Pulmonary artery endothelial cell (primary cell): ENCODE measurements around the gene SOSTDC1. TPM values are rescaled to one million over a fixed set of nuclear protein-coding genes. Genes with fewer than 3 reads are reported as not detected.
"Not testable (repeated sequence)": the region's sequence is repeated elsewhere in the genome, so short reads cannot be mapped to it uniquely, and the experiment has no call there.

Source experiments
- DNase-seq: peaks from one replicate; pipeline ENCODE4 v3.0.0-alpha.2; 2011; ENCODE audit warnings: low read depth, low spot score
- total RNA-seq: library from RNA; depleted of rRNA; stranded (reverse); fragments of >200 nt; gene quantifications from 2 replicates; pipeline ENCODE4 v1.2.3, GENCODE V29; 2014

SOSTDC1 gene, protein sequence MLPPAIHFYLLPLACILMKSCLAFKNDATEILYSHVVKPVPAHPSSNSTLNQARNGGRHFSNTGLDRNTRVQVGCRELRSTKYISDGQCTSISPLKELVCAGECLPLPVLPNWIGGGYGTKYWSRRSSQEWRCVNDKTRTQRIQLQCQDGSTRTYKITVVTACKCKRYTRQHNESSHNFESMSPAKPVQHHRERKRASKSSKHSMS
- total RNA-seq = not detected in 2 replicates

DNA sequence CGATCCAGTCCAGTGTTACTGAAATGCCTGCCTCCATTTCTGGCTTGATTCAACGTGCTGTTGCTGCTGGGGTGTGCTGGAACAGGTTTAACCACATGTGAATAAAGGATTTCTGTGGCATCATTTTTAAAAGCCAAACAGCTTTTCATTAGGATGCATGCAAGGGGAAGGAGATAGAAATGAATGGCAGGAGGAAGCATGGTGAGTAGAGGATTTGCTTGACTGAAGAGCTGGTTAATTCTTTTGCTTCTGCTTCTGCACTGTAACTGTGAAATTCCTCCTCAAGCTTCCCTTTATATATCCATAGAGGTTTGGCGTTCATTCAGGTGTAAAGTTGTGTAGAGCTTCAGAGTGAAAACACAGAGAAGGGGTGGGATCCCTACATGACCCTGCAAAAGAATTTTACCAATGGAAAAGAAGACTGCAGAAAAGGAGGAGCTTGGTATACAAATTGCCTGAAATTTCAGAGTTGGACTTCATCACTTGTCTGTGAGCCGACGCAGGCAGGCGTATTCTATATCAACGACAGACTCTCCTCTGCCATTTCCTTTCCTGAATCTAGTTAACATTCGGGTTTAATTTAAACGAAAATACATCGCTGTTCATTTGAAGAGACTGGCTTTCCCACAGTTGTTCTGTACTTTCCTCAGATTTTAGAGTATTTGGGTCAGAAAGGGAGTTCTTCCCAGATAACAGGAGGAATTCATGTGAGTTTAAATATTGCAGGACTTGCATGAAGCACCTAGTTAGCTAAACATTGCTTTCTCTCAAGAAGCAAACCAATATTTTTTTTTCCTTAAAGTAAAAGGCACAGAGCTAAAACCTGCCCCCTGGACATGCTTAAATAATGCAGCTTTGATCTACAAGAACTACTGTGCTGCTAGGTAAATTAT lies at the start of gene SOSTDC1:
Gene SOSTDC1 (minus strand): TSS at position 270 of the 893 bp plus-strand sequence. CDS start 70 bp downstream, at position 200.
- DNase-seq = no peak

DNA sequence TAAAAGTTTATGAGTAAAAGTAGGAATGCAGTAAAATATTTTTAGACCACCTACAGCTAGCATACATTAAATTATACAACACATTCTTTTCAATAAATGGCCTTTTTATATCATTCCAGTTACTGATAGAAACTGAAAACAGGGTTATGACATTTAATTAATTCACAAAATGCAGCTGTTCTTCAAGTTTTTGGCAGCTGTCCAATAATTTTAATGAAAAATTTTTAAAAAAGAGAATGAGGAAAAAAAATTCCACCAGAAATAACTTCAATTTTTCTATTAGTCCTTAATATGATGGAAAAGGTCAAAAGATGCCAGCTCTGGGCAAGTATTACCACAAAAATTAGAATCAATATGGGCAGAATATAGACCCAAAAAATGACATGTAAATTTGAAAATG lies 49.2 kb upstream of the SOSTDC1 start:
- no peak for DNase-seq

DNA sequence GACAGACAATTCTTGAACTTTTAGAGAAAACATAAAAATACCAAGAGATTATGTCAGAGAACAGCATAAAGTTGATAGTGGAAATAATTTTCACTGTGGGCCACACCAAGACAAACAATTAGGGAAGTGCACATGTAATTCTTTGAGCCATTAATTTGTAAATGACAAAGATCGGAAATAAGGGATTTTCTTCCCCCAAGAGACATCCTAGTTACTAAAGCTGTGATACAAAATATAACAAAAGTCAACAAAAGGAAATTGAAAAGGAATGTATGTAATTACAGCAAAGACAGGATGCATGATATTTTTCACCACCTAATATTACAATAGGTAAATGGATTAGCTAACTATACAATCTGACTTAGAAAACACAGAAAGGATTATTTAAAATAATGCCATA lies 48.7 kb upstream of the SOSTDC1 start:
- no peak for DNase-seq

DNA sequence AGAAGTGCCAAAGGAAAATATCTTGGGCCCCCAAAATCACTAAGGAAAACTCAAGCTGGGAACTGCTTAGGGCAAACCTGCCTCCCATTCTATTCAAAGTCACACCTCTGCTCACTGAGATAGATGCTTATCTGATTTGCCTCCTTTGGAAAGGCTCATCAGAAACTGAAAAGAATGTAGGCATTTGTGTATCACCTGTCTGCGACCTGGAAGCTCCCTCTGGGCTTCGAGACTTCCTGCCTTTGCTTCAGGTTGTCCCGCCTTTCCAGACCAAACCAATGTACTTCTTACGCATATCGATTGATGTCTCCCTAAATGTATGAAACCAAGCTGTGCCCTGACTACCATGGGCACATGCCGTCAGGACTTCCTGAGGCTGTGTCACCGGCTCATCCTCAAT lies 46.6 kb upstream of the SOSTDC1 start:
- no peak for DNase-seq

DNA sequence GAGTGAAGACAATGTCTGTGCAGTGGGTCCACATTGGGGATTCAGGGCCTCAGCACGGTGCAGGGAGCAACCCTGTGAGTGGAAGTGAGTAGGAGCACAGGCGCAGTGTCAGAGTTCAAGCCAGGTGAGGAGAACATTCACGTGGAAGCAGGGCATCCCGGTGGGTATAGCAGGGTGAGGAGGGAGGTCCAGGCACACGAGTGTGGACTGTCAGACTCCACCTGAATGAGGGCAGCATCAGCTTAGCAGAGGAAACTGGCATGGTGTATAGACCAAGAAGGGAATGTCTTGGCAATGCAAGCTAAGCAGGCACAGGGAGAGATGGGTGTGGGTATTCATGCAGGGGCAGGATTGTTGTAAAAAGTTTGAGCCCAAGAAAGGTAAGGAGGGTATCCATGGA lies 45.8 kb upstream of the SOSTDC1 start:
- DNase-seq = no peak

DNA sequence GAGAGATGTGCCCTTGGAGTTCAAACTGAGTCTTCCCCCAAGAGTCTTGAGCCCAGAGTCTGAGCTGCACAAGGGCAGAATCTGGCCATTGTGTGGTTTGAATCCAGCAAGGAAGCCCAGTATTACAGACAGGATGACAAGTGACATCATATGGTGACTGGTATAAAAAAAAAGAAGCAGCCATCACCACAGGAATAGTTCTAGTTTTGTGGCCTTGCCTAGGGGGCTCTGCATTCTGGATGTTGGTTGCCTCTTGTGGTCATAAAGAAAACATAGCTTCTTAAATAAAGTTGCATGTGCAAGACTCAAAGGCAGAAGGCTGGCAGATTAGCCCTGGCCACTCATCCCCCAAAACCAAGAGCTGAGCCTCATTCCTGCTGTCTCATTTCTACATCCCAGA lies 44.3 kb upstream of the SOSTDC1 start:
- DNase-seq = no peak

DNA sequence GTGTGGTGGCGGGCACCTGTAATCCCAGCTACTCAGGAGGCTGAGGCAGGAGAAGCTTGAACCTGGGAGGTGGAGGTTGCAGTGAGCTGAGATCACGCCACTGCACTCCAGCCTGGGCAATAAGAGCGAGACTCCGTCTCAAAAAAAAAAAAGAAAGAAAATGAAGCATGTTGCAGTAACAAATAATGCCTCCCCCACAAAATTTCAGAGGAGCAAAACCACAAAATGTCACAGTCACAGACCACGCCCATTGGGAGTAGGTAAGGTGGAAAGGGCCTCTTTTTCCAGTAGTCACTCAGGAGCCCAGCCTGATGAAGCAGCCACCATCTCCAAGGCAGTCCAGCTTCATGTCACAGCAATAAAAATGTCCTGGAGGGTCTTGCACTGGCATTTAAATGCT lies 40.9 kb upstream of the SOSTDC1 start:
- DNase-seq = not testable (repeated sequence)

DNA sequence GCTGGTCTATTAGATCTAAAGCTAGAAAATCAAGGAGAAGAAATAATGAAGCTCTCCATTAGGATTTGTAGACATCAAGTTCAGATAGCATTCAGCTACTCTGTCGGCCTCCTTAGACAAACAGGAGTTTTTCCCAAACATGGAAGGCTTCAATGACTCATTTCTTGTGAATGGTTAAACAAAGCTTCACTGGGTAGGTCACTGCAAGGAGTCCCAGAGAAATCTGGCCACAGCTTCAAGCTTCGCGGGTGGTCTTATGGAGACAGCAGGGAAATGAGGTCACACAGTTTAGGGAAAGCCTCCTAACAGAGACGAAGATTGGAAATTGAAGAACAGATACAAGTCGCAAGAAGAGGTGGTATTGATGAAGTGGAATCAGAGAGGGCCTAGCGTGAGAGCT lies 38.5 kb upstream of the SOSTDC1 start:
- no peak for DNase-seq

DNA sequence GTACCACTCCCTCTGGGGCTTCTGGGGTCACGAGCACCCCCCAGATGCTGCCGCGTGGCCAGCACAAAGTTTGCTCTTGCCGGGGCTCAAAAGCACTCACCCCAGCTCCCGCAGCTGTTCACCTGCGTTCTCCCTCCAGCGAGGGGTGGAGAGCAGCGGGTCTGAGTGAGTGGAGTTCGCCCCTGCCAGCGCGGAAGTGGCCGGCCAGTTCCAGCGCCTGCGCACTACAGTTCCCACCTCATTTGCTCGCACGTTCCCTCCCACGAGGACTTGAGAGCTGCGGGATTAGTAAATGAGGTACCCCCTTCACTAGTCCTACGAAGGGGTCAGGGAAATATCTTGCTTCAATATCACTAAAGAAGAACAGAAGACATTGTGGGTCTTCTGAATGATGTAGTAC lies 36.8 kb upstream of the SOSTDC1 start:
- DNase-seq = no peak

DNA sequence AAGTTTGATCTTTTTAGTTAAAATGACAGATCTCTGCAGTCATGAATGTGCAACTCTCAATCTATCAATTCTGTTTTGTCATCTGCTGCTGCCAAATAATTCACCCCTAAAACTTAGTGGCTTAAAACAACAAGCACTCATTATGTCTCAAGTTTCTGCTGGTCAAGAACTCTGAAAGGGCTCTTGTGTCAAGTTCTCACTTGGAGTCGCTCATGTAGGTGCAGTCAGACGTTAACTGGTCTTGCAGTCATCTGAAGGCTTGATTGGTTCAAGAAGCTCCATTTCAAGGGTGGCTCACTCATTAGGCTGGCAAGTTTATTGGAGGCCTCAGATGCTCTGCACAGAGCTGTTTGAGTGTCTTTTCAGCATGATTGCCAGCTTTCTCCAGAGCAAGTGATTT lies 32.6 kb upstream of the SOSTDC1 start:
- no peak for DNase-seq

DNA sequence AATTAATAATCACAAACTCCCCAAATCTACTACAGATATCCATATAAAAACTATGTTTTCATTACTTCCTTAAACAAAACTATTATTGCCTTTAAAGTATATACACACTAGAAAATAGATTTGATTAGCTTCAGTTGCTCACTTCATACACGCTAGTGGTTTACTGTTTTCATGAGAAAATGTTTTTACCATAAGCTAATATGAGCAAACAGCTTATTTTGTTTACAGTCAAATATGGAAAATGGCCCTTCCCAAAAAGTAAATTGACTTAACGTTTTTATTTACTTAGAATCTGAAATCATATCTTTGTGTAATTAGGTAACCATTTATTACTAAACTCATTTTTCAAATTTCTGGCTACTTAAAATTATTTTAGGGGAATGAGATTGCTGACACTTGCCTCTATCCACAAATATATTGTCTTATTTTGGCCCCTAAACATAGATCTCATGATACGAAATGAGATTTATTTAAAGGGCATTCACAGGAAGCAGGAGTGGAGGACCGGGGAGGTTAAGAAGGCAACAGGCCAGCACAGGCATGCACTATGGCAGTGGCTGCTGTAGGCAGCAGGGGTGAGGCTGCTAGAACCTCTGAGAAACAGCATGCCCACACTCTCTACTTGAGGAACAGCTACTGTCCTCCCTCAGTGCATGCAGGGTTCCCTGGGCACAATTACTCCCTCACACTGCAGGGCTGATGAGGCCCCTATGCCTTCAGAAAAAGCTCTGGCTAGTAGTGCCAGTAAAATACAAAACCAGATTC lies 29.6 kb upstream of the SOSTDC1 start:
- no peak for DNase-seq

DNA sequence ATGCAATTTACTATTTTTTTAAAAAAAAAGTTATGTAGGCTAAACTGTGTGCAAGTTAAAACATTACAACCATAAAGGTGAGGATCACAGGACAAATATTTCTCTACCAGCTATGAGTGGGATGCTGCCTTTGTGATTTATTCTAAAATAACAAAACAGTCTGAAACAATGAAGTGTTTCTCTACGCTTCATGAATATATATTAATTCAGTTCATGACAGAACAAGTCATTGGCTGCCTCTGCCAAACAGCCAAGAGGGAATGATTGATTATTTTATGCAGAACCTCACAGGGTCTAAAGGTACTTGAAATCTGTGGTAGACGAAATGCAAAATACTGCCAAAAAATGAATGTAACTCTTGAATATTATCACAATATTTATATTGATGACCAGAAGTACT lies 29.0 kb upstream of the SOSTDC1 start:
- DNase-seq = no peak

DNA sequence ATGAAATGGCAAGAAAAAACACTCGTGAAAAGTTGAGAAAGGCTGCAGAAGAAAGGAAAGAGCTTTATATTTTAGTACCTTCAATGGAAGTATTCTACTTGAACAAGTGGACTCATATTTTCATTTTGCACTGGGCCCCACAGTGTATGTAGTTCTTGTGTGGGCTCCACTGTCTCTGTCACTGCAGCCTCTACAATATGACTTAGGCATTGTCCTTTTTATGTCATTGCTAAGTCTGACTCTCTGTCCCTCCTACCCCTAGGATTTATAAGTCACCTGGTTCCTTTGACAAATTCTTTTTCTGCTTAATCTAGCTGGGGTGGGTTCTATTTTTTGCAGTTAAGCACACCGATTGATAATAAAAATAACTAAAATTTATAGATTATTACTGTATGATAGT lies 27.7 kb upstream of the SOSTDC1 start:
- no peak for DNase-seq

DNA sequence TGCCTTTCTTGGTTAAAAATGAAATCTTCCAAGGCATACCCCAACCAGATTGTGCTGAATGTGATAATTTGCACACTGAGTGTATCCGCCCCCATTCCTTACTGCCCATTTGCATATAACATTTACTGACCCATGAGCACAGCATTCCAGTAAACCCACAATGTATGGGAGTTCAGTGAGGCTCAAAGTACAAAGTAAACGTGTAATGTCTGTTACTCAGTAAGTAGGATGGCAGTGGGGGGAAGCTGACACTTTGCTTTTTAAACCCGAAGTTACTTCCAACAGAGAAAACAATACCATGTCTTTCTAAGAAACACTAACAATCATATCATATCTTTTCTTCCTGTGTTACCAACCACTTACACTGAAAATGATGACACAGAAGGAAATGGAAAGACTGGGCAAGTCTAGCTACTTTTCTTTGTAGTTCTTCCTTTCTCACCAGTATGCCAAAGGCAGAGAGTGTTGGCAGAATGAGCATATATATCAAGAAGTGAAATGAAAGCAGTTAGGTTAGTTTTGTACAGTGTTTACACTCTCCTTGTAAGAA lies 27.1 kb upstream of the SOSTDC1 start:
- DNase-seq = no peak

DNA sequence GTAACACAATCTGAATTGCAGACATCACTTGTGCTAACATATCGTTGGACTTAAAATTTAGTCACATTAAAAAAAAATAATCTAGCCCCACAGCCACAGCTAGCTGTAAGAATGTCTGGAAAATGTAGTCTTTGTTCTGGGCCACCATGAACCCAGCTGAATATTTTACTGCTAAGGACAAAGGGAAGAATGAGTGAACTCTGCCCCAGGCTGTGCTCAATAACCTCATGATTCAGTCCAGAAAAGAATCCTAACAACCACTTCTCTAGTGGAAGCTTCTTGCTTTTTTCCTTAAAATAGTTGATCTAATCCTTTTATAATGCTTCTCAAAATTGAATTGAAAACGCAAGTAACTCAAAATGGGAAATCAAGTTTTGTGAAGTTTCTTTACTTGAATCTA lies 25.6 kb upstream of the SOSTDC1 start:
- no peak for DNase-seq

DNA sequence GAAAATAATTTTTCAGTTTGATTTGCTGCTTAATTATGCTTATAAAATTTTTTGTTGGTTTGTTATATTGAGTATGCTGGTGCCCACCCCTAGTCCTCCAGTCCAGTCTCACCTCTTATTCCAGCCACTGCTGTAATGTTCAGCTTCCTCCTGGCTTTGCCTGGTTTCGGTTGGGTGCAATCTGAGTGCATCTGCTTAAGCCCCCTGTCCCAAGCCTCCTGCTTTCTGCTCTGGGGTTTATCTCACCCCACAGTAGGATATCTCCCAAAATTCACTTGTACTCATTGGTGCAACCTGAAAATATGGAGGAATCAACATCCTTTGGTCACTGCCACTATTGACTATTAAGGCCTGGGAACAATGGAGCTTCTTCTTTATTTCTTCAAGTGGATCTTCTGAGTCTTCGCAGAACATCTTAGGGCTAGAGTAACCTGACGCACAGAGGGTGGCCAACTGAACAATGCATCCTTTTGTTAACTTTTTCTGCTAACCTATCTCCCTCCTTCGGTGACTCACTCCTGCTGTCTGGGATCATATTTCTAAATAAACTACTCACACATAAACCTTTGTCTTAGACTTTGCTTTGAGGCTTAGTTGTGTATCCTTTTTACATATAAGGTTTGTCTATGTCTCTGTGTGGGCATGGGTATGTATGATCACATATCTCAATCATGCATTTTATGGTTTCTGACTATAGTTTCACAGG lies 19.1 kb upstream of the SOSTDC1 start:
- no peak for DNase-seq

DNA sequence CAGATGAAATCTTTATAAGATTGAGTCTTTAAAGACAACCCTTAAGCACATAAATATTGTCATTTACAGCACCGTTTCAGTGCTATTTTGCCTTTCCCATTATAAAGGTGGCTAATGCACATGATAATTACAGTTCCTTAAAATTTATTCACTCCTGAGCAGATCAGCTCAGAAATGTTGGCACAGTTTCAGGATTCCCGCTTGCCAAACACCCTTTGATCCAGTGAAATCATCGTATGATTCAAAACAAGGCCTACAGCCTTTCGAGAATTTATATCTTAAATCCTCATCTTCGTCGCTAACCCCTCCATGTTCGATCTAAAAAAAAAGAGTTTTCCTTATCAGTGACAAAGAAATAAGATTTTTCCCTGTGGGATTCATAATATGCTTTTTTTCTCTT lies 14.1 kb upstream of the SOSTDC1 start:
- no peak for DNase-seq

DNA sequence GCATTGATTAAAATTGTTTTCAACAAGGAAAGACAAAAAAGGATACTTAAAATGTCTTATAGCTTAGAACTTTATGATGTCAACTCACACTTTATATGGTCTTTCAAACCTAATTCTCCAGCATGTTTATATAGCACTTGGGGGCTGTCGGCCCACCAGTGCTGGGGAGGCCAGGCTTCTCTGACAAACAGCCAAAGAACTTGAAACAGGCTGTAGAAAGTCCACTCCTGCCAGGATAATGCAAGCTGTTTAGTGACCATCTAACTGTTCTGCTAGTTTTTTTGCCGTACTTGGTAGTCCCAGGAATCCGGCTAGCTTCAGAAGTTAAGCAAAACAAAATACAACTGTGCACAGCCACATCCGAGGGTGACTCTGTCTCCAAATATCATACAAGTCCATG lies 13.6 kb upstream of the SOSTDC1 start:
- no peak for DNase-seq

DNA sequence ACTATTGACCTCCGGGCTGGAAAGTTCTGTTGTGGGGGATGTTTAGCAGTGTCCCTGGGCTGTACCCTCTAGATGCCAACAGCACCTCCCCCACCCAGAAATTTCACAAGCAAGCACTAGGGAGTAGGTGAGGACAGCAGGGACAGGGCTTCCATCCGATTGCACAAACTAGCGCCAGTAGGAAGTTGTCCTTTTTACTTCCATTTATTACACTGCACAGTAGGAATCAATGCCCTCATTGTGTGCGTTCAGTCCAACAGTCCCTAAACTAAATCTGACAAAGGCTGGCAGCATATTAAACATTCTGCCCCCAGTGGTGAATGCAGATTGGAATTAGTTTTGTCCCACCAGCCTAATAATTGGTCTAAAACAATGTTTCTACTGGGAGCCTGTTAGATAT lies 6.4 kb upstream of the SOSTDC1 start:
- no peak for DNase-seq

DNA sequence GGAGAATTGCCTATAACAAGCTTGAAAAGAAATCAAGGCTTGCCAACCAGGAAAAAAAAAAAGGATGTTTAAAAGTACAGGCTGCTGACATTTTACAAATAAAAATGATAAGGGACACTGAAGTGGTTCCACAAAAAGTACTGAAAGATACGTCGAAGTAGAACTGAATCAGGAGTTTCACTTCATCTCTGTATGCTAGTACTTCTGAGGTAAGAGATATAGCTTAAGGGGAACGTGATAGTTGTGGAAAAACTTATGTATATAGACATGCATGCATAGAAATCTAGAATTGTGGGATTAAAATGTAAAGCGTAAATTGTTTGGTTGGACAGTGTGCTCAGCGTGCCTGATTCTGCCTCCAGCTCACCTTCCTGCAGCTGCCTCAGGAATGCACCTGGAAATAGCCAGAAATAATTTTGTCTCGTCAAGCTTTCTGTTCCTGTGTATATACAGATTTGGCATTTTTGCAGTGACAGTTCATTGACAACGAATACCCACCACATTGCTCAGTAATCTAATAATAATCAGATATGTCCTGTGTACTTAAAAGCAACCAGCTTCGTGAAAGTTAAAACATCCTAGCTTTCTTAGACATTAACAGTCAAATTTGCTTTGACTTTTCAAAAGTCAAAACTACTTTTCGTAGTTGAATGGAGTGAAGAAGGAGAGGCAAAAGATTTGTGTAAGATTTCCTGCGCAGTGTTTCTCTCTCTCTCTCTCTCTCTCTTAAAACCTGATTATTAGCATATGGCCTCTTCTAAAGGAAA lies 1.4 kb downstream of the SOSTDC1 start:
- DNase-seq = no peak

DNA sequence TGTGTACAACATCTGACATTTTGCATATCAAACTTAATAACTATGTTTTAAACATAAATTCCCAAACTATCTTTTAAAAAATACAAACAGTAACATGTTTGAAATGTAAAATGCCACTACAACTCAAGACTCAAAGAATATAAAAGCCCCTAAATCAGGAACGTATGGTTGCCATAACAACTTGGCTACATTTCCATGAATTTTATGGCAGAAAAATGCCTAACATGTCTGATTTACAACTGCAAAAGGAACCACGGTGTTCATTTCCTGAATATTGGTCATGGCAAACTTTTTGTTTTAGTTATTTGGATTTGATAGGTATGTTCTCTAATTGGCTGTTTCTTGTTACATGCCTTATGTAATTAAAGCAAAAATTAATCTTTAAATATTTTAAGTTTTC lies 2.0 kb downstream of the SOSTDC1 start:
- no peak for DNase-seq
